AG09309 (cell line): Measurements from ENCODE around the gene LAMA1.

Experiments
- DNase-seq: peaks from one replicate; pipeline ENCODE4 v3.0.0-alpha.2; 2010; ENCODE audit warnings: low read depth
- H3K4me3 ChIP-seq: 2 replicates; pipeline ENCODE4 v1.5.1; 2011; ENCODE audit warnings: mild to moderate bottlenecking, low read depth, low read length, moderate library complexity; ENCODE audit not compliant: control insufficient read depth
- CTCF ChIP-seq: IDR thresholded peaks from 2 replicates; pipeline ENCODE4 v1.5.1; 2011; ENCODE audit warnings: mild to moderate bottlenecking, low read depth, low read length, inconsistent platforms; ENCODE audit not compliant: insufficient read depth, control insufficient read depth; ENCODE audit errors: missing control alignments

LAMA1 gene

GRCh38 chr18:7023063-7023580 is 94.5 kb downstream of the LAMA1 start:
- no peak for TF ChIP-seq CTCF
- DNase-seq, result no peak
- no peak overlapping the region for H3K4me3 ChIP-seq

- peak; percentile 46 for TF ChIP-seq CTCF
Observed at GRCh38 chr18:7021994-7022840, 95.4 kb downstream of the LAMA1 start.

GRCh38 chr18:7020995-7021777 is 96.4 kb downstream of the LAMA1 start:
- no peak for TF ChIP-seq CTCF
- DNase-seq, result no peak
- no peak overlapping the region for H3K4me3 ChIP-seq

More at GRCh38 chr18:7021994-7022840, 95.4 kb downstream of the LAMA1 start:
- H3K4me3 ChIP-seq, result no peak overlapping the region
- DNase-seq, result no peak

- H3K4me3 ChIP-seq, result no peak overlapping the region
- DNase-seq, result no peak
- no peak for TF ChIP-seq CTCF
Observed at GRCh38 chr18:7017013-7017412, 100.6 kb downstream of the LAMA1 start.

- DNase-seq, result no peak
- no peak overlapping the region for H3K4me3 ChIP-seq
- TF ChIP-seq CTCF, result no peak
Observed at GRCh38 chr18:7011142-7011541, 106.5 kb downstream of the LAMA1 start.

- DNase-seq, result no peak
- TF ChIP-seq CTCF, result no peak
- H3K4me3 ChIP-seq, result no peak overlapping the region
Observed at GRCh38 chr18:7004009-7004408, 113.6 kb downstream of the LAMA1 start.
